ENCODE measurements around the gene BTLA.
"Not testable (repeated sequence)": the region's sequence is repeated elsewhere in the genome, so short reads cannot be mapped to it uniquely, and the experiment has no call there.

Gene BTLA

DNA sequence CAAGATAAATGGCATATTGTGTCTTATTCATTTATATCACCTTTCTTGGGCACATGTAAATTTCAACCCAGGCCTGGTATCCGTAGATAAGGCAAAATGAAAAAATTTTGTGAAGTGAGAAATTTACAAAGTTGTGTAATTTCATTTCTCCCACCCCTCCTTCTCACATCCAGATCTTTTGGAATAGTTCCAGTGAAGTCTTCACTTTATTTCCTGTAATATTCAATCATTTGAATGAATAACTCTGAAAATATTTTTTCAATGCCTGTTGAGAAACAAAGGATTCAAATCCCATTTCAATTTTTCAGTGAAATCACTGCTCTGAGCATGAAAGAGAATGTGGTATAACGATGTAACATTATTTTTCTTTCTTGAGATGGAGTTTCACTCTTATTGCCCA, 53.4 kb downstream of the BTLA start:
- DNase-seq (ENCODE audit: low spot score), result no peak

GRCh38 chr3:112437146-112438022, 61.9 kb downstream of the BTLA start:
- DNase-seq (ENCODE audit: low spot score), result peak; percentile 24

GRCh38 chr3:112429960-112430359, 69.3 kb downstream of the BTLA start:
- no peak for DNase-seq (ENCODE audit: low spot score)

GRCh38 chr3:112427123-112427522, 72.1 kb downstream of the BTLA start:
- no peak for DNase-seq (ENCODE audit: low spot score)

GRCh38 chr3:112425858-112426750, 73.2 kb downstream of the BTLA start:
- DNase-seq (ENCODE audit: low spot score), result no peak

DNA sequence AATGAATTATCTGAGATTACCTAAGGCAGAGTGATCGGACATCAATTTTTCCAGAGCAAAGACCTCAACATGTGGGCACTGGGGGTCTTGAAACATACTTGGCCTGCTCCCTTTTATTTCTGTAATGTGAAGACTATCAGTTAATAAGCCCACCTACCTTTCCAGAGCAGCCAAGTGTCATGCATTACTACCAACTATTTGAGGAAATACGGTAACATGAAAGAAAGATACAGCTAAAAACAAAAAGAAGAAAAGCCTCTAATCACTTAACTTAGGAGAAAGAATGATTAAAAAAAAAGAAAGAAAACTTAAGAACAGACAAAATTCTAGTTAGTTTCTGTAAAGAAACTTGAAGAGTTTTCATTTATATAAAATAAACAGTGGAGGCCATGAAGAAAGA, 73.9 kb downstream of the BTLA start:
- DNase-seq (ENCODE audit: low spot score), result no peak

- DNase-seq (ENCODE audit: low spot score), result no peak
Measured at GRCh38 chr3:112424394-112424793, 74.9 kb downstream of the BTLA start.

DNA sequence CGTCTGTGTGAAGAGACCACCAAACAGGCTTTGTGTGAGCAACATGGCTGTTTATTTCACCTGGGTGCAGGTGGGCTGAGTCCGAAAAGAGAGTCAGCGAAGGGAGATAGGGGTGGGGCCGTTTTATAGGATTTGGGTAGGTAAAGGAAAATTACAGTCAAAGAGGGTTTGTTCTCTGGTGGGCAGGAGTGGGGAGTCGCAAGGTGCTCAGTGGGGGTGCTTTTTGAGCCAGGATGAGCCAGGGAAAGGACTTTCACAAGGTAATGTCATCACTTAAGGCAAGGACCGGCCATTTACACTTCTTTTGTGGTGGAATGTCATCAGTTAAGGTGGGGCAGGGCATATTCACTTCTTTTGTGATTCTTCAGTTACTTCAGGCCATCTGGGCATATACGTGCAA, 76.4 kb downstream of the BTLA start:
- not testable (repeated sequence) for DNase-seq (ENCODE audit: low spot score)

GRCh38 chr3:112418526-112418925, 80.7 kb downstream of the BTLA start:
- not testable (repeated sequence) for DNase-seq (ENCODE audit: low spot score)

GRCh38 chr3:112417696-112418318, 81.5 kb downstream of the BTLA start:
- DNase-seq (ENCODE audit: low spot score), result no peak

DNA sequence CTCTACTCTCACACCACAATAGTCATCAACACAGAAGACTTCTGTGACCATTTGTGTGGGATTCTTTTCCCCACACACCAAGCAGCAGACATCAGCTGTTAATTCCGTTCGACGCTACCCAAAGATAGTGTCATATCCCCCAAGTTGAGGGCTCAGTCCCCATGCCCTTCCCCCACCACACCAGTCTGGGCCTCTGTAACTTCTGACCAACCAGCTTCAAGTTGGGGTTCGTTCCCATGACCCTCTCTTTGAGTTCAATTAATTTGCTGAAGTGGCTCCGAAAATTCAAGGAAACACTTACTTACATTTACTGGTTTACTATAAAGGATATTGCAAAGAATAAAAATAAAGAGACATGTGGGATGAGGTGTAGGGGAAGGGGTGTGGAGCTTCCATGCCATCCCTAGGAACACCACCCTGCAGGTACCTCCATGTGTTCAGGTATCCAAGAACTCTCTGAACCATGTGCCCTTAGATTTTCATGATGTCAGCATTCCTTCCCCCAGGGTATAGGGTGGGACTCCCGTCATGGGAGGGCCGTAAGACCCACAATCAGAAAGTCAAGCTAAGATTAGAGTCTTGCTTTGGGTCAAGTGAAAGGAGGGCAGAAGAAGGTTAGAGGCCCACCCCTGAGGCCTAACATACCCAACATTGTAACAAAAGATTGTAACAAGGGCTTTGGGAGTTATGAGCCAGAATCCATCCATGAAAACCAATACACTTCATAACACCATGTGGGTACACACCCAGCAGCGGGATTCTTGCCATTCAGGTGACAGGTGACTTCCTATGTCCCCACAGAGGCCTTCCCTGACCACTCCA, 82.7 kb downstream of the BTLA start:
- no peak for DNase-seq (ENCODE audit: low spot score)

DNA sequence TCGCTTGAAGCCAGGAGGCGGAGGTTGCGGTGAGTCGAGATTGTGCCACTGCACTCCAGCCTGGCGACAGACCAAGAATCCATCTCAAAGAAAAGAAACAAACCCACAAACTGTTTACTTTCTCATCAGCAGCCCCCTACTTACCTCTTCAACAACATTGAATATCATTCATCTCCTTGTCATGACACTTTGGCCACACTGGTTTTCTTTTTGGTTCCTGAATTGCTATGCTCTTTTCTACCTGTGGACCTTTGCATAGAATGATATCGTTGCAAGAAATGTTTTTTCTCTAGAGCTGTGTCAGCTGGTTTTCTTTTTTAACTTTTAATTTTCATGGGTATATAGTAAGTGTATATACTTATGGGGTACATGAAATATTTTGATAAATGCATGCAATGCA, 83.9 kb downstream of the BTLA start:
- DNase-seq (ENCODE audit: low spot score), result no peak
